NCI-H2081 (cell line): Measurements from ENCODE around the gene MED13.
"Not testable (repeated sequence)": the region's sequence is repeated elsewhere in the genome, so short reads cannot be mapped to it uniquely, and the experiment has no call there.

Experiments used
- DNase-seq, 2 experiments: peaks; one replicate each; lab custom pipeline; 2025; lab: John Stamatoyannopoulos, UW

Gene MED13

DNA sequence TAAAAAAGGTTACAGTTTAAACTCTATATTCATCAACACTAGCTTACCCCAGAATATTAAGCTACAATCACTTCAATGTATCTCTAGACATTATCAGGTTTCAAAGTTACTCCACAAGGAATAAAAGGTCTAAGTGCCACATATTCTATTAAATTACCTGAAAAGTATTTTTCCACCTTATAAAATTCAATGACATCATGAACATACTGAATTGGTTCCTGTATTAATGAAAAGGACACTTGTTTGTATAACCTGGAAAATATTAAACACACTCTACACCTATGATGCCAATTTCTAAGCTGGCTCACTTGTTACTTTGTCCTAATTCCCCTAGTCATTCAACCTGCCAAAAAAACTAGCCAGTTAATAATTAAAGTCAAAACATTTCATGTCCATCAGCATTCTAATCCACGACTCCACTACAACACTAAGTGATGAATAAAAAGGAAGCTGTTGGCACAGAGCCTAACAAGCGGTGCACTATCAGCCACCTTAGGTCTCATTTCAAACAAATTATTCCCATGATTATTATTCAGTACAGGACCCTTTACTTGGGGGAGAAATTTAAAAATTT lies 12.2 kb downstream of the MED13 start:
- peak in 1 of 2 experiments; percentile 21 for DNase-seq

GRCh38 chr17:62051053-62051452 lies 14.0 kb downstream of the MED13 start:
- DNase-seq: no peak

GRCh38 chr17:62049299-62049698 lies 15.8 kb downstream of the MED13 start:
- no peak for DNase-seq

- no peak for DNase-seq
These were observed 16.8 kb downstream of the MED13 start for GRCh38 chr17:62048262-62048661.

GRCh38 chr17:62045517-62045916 lies 19.6 kb downstream of the MED13 start:
- DNase-seq: no peak

DNA sequence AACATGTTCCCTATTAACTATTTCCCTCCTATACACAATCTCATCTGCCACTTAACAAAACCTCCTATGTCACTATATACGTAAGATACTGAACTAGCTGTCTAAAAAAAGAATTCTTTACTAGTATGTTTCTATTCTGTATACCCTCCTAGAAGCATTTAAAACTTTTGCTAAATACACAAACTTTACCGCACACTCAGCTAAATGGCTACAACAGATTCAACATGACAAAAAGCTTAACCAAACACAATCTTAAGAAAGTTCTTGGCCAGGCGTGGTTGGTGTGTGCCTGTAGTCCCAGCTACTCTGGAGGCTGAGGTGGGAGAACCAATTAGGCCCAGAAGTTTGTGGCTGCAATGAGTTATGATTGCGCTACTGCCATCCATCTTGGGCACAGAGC lies 20.0 kb downstream of the MED13 start:
- DNase-seq: no peak

GRCh38 chr17:62043602-62044001 lies 21.5 kb downstream of the MED13 start:
- DNase-seq: no peak

GRCh38 chr17:62043140-62043539 lies 21.9 kb downstream of the MED13 start:
- DNase-seq: no peak

DNA sequence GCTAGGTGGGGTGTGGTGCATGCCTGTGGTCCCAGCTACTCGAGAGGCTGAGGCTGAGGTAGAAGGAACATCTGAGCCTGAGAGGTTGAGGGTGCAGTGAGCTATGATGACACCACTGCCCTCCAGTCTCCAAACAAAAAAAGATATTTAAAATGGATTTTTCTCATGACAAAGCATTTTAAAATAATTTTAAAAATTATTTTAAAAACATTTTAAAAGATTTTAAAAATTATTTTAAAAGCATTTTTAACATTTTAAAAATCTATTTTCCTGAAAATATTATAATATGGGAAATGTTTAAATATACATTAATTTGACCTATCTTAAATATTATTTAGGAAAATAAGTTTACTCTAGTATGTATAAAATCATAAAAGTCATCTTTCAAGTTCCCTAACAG lies 26.8 kb downstream of the MED13 start:
- DNase-seq: no peak

DNA sequence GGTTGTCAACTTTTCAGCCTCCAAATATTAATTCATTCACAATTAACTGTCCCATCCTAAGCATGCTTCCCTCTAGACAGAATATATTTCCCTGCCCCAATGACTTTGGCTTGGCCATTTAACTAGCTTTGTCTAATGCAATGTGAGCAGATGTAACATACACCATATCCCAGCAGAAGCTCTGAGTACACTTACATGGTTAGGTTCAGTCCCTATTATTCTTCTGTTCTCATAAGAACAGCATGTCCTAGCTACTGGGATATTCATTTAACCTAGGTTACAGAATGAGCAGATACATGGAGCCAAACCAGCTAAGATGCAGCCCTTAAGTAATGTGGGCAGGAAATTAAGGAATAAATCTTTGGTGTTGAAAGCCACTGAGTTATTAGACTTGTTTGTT lies 31.8 kb downstream of the MED13 start:
- no peak for DNase-seq

- no peak for DNase-seq
These were observed 32.6 kb downstream of the MED13 start for GRCh38 chr17:62032480-62032879.

DNA sequence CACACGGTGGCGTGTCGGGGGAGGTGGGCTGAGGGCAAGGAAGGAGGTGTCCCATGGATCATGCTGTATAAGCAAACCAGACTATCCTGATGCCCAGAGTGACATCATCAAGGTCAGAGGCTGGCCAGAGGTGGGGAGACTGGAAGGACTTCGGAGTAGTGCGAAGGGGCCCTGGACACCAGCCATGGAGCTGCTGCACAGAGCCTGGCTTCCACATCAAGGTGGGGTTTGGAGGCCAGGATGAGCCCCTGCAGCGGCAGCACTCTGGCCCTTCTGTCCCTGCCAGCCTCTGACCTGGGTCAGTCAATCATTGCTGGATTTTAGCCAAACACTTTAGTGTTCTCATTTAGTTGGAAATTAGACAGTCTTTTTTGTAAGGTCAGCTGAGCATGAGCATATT lies 34.8 kb downstream of the MED13 start:
- no peak for DNase-seq

- DNase-seq: no peak
These were observed 40.2 kb downstream of the MED13 start for GRCh38 chr17:62024866-62025265.

- DNase-seq: no peak
These were observed 47.2 kb downstream of the MED13 start for GRCh38 chr17:62017912-62018311.

DNA sequence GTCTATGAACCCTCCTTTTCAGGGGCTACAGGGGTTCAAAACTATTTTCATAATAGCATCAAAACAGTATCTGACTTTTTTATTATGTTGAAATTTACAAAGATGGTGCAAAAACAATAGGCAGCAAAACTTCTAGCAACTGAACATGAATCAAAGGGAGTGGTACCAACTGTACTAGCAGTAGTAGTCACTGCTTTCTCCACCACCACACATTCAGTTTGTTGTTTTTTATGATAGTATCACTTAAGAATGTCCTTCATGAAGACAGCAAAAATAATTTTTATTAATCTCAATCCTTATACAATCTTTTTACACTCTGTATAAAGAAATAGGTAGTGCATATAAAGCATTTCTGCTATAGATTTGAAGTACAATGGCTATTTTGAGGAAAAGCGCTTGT lies 47.6 kb downstream of the MED13 start:
- no peak for DNase-seq

DNA sequence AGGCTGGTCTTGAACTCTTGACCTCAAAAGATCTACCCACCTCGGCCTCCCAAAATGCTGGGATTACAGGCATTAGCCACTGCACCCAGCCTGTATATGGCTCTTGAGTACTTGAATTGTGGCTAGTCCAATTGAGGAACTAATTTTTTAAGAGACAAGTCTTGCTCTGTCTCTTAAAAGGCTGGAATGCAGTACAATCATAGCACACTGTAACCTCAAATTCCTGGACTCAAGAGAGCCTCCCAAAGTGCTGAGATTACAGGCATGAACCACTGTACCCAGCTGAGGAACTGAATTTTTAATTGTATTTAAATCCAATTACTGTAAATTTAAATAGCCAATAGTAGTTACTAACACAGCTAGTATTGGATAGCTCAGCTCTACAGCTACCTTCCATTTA lies 50.6 kb downstream of the MED13 start:
- DNase-seq: no peak

DNA sequence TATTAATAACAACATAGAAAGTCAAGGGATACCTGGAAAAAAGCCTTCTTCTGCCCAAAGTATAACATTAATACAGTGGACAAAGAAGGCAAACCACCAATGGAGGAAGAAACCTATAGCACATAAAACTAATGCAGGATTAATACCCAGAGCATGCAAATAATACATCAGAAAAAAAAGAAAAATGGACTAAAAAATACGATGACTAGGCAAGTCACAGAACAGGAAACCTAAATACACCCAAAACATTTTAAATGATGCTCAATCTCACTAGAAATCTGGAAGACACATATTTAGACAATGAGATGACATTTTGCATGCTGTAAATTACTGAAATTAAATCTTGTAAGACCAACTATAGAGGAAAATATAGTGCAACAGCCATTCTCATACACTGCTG lies 55.9 kb downstream of the MED13 start:
- DNase-seq: no peak

DNA sequence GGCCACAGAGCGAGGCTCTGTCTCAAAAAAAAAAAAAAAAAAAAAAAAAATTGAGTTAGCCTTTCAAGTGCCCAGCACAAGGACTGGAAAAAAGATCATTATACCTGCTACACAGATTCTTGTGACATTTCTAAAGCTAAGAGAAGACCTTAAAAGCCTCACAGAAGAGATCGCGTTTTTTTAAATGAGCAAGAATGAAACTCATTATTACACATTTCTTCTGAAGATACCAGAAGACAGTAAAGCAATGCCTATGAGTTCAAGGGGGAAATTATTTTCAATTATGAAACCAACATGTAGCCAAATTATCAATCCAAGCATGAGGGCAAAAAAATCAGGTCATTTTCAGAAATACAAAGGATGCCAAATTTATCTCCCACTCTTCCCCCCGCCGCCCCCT lies 56.8 kb downstream of the MED13 start:
- DNase-seq: no peak

DNA sequence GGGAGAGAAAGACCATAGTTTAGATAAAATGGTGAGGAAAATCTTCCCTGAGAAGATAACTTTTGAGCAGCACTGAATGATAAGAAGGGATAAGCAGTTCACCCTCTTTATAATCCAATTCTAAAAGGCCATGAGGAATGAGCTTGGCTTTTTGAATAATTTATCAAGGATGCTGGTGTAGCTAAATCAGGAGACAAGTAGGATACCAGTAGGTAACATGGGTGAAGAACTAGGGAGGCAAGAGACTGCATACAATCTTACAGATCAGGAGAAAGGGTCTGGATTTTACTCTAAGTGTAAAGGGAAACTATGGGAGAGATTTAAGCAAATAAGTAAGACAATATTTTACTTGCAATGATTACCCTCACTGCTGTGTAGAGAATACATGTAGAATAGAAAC lies 60.7 kb downstream of the MED13 start:
- no peak for DNase-seq

DNA sequence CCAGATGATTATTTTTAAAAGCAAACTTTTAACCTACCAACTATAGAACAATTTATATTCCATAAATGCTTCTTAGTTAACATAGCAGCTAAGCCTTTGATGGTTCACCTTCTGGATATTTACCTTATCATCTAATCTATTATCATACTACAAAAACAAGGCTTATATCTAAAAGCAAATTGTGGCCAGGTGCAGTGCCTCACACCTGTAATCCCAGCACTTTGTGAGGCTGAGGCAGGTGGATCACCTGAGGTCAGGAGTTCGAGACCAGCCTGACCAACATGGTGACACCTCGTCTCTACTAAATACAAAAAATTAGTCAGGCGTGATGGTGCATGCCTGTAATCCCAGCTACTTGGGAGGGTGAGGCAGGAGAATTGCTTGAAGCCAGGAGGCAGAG lies 61.9 kb downstream of the MED13 start:
- DNase-seq: not testable (repeated sequence)

- DNase-seq: no peak
These were observed 64.0 kb downstream of the MED13 start for GRCh38 chr17:62001105-62001504.

- no peak for DNase-seq
These were observed 64.9 kb downstream of the MED13 start for GRCh38 chr17:62000186-62000585.

GRCh38 chr17:61998534-61998933 lies 66.5 kb downstream of the MED13 start:
- DNase-seq: not testable (repeated sequence)

DNA sequence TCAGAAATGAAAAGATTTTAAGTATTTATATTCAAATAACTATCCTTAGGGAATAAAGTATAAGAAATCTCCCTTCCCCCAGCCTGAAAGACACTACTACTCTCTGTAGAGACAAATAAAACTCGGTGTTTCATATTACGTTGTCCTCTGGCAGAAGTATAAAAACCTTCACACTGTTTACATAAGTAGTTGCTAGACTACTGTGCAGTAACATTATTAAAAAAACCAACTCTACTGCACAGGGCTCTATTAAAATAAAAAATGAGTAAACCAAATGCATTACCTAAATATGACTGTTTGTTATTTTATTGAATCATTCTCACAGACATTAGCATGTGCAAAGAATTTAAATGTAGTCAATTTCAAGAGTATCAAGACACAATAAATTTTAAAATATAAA lies 67.4 kb downstream of the MED13 start:
- peak in 1 of 2 experiments; percentile 24 for DNase-seq
